HG02623 (cell line): Measurements from ENCODE around the gene PRTFDC1.
"Not testable (repeated sequence)": the region's sequence is repeated elsewhere in the genome, so short reads cannot be mapped to it uniquely, and the experiment has no call there.

Source experiments
- ATAC-seq: cut with Tn5 transposase; IDR thresholded peaks from one replicate; pipeline ENCODE4 v1.9.1; 2021; ENCODE audit warnings: moderate library complexity; ENCODE audit not compliant: unreplicated experiment

Gene PRTFDC1, protein sequence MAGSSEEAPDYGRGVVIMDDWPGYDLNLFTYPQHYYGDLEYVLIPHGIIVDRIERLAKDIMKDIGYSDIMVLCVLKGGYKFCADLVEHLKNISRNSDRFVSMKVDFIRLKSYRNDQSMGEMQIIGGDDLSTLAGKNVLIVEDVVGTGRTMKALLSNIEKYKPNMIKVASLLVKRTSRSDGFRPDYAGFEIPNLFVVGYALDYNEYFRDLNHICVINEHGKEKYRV

DNA sequence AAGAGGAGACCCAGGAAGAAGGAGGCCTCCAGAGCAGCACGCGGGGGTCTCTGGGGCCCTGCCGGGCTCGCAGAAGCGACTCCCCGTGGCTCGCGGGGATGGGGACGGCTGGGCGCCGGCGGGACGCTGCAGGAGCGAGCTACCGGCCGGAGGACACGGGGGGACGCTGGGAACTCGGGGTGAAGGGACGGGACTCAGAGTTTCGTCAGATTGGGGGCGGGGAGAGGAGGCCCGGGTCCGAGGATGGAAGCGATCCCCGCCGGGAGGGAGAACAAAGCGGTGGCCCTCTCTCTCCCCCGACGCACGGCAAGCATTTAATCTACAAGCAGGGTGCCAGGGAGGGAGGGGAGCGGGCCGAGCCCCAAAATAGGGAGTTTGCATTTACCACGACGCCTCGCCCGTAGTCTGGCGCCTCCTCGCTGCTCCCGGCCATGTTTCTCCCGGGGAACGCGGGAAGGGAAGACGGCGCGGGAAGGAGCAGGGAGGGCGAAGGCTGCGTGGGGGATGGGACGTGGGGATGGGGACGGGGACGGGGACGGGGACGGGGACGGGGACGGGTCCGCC is at the start of gene PRTFDC1:
TSS of gene PRTFDC1 (minus strand) at position 464 of the 564 bp plus-strand sequence. CDS start at position 433, 31 bp downstream.
- ATAC-seq, result peak; percentile 28

GRCh38 chr10:24998044-24998443 is 45.6 kb upstream of the PRTFDC1 start:
- no peak for ATAC-seq

DNA sequence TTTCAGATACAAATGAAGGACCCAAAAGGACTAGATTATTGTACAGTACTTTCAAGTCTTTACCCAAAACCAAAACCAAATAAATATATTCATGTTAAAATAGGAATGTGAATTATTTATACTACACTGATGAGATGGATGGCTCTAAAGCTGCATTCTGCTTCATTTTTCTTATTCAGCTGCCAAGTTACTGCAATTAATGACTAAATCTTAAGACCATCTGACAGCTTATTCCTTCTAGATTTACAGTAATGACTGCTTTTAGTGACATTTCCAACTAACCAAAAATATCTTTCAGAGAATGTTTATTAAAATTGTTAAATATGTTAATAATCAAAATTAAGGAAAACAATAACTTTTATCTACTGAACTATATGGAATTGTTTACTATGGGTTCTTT is 42.7 kb upstream of the PRTFDC1 start:
- no peak for ATAC-seq

DNA sequence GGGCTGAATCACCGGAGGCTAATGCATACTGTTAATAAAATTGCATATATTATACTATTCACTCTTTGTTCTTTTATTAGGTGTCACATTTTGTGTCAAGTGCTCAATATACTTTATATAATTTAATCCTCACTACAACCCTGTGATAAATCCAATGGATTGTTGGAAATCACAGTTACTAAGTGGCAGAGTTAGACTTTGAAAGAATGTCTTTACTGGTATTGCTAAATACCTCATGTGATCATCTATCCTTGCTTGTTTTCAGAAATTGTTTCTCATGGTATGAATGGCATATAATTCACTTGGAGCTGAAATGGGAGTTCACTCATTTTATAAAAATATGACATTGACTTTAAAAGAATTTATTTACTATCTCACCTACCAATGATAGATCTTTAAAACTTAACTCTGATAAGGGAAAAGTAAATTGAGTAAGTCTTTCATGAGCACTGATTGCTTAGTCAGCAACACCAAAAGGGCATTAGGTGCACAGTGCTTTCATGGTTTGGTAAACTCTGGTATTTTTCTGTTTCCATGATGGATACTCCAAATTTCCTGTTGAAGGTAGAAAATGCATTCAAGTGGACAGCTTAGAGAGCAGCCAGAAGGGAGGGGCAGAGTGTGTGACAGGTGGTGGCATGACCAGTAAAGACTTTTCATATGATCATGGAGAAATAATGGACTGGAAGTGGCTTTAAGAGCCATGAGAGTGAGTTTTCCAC is 41.0 kb upstream of the PRTFDC1 start:
- ATAC-seq, result no peak

- no peak for ATAC-seq
Observed at GRCh38 chr10:24992512-24993133, 40.2 kb upstream of the PRTFDC1 start.

DNA sequence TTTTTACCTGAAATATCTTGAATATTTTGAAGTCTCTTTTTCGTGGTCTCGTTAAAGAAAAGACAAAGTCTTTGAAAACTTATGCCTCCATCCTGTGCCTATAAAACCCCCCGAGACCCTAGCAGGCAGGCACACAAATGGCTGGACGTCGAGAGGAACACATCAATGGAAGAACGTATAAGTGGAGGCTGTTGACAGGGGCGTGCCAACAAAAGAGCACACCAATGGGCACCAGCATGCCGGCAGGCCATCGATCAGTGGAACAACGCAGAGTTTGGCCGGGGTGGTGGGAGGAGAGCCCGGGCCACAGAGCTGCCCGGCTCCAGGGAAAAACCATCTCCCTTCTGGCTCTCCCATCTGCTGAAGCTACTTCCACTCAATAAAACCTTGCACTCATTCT is 38.9 kb upstream of the PRTFDC1 start:
- no peak for ATAC-seq

- no peak for ATAC-seq
Observed at GRCh38 chr10:24989867-24990266, 37.5 kb upstream of the PRTFDC1 start.

DNA sequence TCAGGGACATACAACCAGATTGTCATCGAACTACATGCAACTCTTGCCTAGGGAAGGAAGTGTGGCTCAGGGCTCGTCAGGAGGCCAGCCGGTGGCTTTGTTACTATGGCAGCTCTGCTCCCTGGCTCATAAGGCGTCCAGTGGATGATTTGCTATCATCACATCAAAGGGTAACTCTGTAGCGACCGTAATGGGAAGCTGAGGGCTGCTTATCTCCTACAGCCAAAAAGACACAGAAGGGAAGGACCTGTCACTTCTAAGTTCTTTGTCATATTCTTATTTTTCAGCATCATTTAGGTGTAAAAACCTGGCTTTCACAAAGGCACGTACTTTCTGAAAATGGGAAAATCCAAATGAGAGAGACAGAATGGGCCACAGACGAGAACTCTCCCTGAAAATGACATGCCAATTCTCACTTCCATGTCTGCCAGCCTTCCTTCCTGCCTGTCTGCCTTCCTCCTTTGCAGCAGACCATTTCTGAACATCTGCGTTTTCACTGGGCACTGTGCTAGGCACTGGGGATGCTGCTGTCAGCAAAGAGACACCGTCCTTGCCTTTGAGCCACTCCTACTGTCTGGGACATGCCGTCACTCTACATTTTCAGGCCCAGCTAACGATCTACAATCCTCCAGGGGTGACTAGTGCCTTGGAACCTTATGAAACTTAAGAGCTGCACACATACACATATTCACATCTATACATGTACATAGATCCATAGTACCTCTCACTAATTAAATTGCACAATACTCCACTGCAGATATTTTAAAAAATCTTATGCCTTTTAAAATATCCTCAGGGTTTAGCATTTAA is 36.6 kb upstream of the PRTFDC1 start:
- ATAC-seq, result no peak

- no peak for ATAC-seq
Observed at GRCh38 chr10:24984906-24985305, 32.5 kb upstream of the PRTFDC1 start.

GRCh38 chr10:24983946-24984345 is 31.5 kb upstream of the PRTFDC1 start:
- ATAC-seq, result no peak

DNA sequence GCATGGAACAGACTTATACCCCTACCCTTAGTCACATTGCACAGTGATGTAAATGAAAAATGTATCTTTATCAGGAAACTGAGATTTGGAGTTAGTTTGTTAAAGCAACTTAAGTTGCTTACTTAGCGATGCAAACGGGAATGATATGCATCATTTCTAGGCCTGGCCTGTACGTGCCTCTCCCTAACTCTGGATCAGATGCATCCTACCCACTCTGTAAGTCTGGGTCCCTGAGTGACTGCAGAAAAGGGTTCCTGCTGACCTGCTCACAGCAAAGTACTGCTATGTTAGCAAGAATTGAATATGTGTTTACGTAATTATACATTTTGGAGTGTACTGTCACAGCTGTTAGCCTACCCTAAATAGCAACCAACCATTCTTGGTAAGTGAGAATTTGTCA is 30.7 kb upstream of the PRTFDC1 start:
- no peak for ATAC-seq

GRCh38 chr10:24982319-24983112 is 30.1 kb upstream of the PRTFDC1 start:
- peak; percentile 52 for ATAC-seq

DNA sequence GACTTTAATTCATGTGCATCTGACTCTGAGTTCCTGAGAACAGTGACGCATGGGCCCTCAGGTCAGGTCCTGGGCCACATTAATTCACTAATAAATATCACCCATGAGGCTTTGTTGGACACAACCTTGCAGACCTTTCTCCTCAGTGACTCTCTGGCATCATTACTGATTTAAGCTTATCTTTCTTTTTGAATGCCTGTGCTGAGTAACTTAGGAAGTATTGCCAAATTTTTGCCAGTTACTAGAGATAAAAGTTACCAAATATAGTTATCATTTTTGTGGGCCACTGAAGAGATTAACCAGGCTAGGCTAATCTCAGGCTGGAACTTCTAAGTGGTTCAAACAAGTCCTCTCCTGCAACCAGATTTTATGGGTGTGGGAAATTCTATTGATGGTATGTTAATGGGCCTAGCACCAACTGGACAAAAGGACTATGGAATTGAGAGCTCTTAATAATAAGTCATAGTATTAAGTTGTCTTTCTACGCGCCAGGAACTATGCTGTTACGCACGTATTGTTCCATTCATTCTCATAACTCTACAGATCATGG is 28.8 kb upstream of the PRTFDC1 start:
- ATAC-seq, result no peak

DNA sequence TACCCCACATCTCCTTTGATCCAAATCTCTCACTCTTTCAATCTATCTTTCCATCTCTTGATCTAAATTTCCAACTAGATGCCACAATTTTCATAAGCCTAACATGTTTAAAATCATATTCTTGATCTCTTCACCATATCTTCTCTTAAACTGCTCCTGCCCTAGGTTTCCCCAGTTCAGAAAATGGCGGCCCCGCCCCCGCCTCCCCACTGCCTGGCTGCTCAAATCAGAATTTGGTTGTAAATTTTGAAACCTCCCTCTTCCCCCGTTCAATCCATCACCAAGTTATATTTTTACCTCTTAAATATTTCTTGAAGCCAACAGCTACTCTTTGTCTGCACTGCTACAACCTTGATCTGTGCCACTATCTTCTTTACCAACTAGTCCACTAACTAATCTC is 27.3 kb upstream of the PRTFDC1 start:
- ATAC-seq, result no peak

GRCh38 chr10:24974976-24975375 is 22.6 kb upstream of the PRTFDC1 start:
- no peak for ATAC-seq

GRCh38 chr10:24973163-24973562 is 20.8 kb upstream of the PRTFDC1 start:
- ATAC-seq, result no peak

DNA sequence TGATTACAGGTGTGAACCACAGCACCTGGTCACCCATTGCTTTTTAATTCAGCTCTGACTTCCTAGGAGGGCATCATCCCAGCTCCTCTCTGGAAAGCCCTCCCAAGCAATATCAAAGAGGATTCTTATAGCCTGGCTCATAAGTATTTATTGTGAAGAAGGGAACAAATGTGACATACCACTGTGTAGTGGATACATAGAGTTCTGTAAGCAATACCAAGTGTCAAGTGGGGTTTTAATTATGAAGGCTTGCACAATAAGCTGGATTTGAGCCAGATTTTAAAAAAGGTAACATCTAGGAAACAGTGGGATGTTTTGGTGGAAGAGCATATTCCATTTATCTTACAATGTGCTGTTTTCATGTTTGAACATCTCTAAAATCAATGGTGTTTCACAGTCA is 19.0 kb upstream of the PRTFDC1 start:
- ATAC-seq, result no peak

DNA sequence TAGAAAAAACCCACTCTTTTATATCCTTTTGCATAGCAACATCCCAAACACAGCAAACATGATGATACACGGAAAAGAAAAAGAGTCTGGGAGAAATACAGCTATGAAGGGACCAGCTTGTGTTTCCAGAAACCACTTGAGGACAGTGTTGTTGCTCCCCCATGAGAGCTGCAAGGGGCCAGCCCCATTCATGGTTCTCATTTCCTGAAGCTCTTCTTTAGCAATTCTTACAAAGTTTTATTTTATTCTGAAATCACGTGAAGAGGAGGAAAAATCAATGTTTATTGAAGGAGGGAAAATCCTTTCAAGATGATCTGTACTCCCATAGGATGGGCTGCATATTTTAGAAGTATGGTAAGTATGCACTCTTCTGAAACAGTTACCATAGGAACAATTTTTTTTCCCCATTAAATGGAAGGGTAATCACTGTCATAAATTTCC is 17.5 kb upstream of the PRTFDC1 start:
- no peak for ATAC-seq

DNA sequence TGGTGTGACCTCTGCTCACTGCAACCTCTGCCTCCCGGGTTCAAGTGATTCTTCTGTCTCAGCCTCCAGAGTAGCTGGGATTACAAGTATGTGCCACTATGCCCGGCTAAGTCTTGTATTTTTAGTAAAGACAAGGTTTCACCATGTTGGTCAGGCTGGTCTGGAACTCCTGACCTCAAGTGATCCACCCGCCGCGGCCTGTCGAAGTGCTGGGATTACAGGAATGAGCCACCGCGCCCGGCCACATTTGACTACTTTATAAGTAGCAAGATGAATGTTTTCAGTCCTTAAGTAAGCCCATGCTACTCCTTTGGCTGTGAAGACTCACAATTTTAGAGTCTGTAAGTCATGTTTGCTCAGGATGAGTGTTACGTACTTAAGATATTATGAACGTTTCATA is 16.5 kb upstream of the PRTFDC1 start:
- ATAC-seq, result not testable (repeated sequence)

GRCh38 chr10:24968349-24968748 is 15.9 kb upstream of the PRTFDC1 start:
- ATAC-seq, result no peak
